Neural cell (in vitro differentiated cells): Measurements from ENCODE around the gene TWNK. TPM values are rescaled to one million over a fixed set of nuclear protein-coding genes. Genes with fewer than 3 reads are reported as not detected.

Source experiments
- H2AFZ ChIP-seq: fragments of 200-600, 300-800 bp; sonication (generic), shearing (Covaris generic); 2 replicates; pipeline ENCODE4 v1.6.0; 2014; ENCODE audit warnings: low read depth, mild to moderate bottlenecking, antibody characterized with exemption, low read length, moderate library complexity
- H3F3A ChIP-seq: fragments of 200-600 bp; shearing (Covaris generic); 2 replicates; pipeline ENCODE4 v1.6.1; 2016; ENCODE audit warnings: mild to moderate bottlenecking, moderate library complexity, mixed read lengths, antibody characterized with exemption, low read length; ENCODE audit not compliant: insufficient read depth, poor library complexity, severe bottlenecking
- H3K27ac ChIP-seq: fragments of 200-600, 300-800 bp; sonication (generic), shearing (Covaris generic); 2 replicates; pipeline ENCODE4 v1.5.1; 2014; ENCODE audit warnings: mild to moderate bottlenecking, low read length, moderate library complexity
- H3K27me3 ChIP-seq: fragments of 300-800, 200-600 bp; sonication (generic), shearing (Covaris generic); 2 replicates; pipeline ENCODE4 v1.6.0; 2014; ENCODE audit warnings: mild to moderate bottlenecking, low read depth, low read length, moderate library complexity; ENCODE audit not compliant: insufficient read depth
- H3K36me3 ChIP-seq: fragments of 300-800, 200-600 bp; sonication (generic), shearing (Covaris generic); 2 replicates; pipeline ENCODE4 v1.5.1; 2014; ENCODE audit warnings: mild to moderate bottlenecking, antibody characterized with exemption, low read length, moderate library complexity; ENCODE audit not compliant: insufficient read depth
- H3K4me2 ChIP-seq: fragments of 300-800, 200-600 bp; sonication (generic), shearing (Covaris generic); 2 replicates; pipeline ENCODE4 v1.6.0; 2014; ENCODE audit warnings: mild to moderate bottlenecking, low read length
- H3K4me3 ChIP-seq: fragments of 300-800, 200-600 bp; sonication (generic), shearing (Covaris generic); 2 replicates; pipeline ENCODE4 v1.5.1; 2014; ENCODE audit warnings: mild to moderate bottlenecking, low read length, moderate library complexity
- H3K79me2 ChIP-seq: fragments of 200-600 bp; shearing (Covaris generic); replicated peaks from 2 replicates; pipeline ENCODE4 v1.6.0; 2014; ENCODE audit warnings: mild to moderate bottlenecking, low read length, moderate library complexity; ENCODE audit not compliant: insufficient read depth
- H3K9ac ChIP-seq: fragments of 300-800, 200-600 bp; sonication (generic), shearing (Covaris generic); 2 replicates; pipeline ENCODE4 v1.6.1; 2016; ENCODE audit warnings: mild to moderate bottlenecking, low read length, mixed read lengths
- H3K9me2 ChIP-seq: fragments of 200-600 bp; shearing (Covaris generic); 2 replicates; pipeline ENCODE4 v1.6.1; 2016; ENCODE audit warnings: mild to moderate bottlenecking, low read length, mixed read lengths; ENCODE audit not compliant: insufficient read depth
- H3K9me3 ChIP-seq: fragments of 200-600, 300-800 bp; sonication (generic), shearing (Covaris generic); 2 replicates; pipeline ENCODE4 v1.6.1; 2016; ENCODE audit warnings: mild to moderate bottlenecking, mixed run types, low read length, moderate library complexity, mixed read lengths
- H4K20me1 ChIP-seq: fragments of 200-600 bp; shearing (Covaris generic); 2 replicates; pipeline ENCODE4 v1.6.1; 2016; ENCODE audit warnings: mild to moderate bottlenecking, mixed run types; ENCODE audit not compliant: insufficient read depth
- CTCF ChIP-seq: fragments of 450-650 bp; IDR thresholded peaks from 2 replicates; pipeline ENCODE4 v1.5.1; 2014; ENCODE audit warnings: antibody characterized with exemption, mild to moderate bottlenecking, moderate library complexity; ENCODE audit not compliant: poor library complexity, severe bottlenecking
- EP300 ChIP-seq: fragments of 450-650 bp; conservative IDR thresholded peaks from 2 replicates; pipeline ENCODE4 v1.6.1; 2014; ENCODE audit warnings: antibody characterized with exemption, mild to moderate bottlenecking, moderate library complexity; ENCODE audit not compliant: poor library complexity, severe bottlenecking
- EZH2 ChIP-seq: fragments of 200-600, 300-800 bp; shearing (Covaris generic), sonication (generic); IDR thresholded peaks from 2 replicates; pipeline ENCODE4 v1.6.1; 2014; ENCODE audit warnings: antibody characterized with exemption, low read length, borderline replicate concordance, mild to moderate bottlenecking; ENCODE audit not compliant: insufficient read depth, poor library complexity, severe bottlenecking
- MXI1 ChIP-seq: fragments of 450-650 bp; conservative IDR thresholded peaks from 2 replicates; pipeline ENCODE4 v1.6.1; 2014; ENCODE audit warnings: antibody characterized with exemption, mild to moderate bottlenecking; ENCODE audit not compliant: poor library complexity, severe bottlenecking
- POLR2AphosphoS5 ChIP-seq: IDR thresholded peaks from 2 replicates; pipeline ENCODE4 v1.6.1; 2012
- RAD21 ChIP-seq: fragments of 450-650 bp; conservative IDR thresholded peaks from 2 replicates; pipeline ENCODE4 v1.6.1; 2014; ENCODE audit warnings: antibody characterized with exemption, mild to moderate bottlenecking, moderate library complexity
- REST ChIP-seq: IDR thresholded peaks from 2 replicates; pipeline ENCODE4 v1.6.1; 2012; ENCODE audit warnings: borderline replicate concordance
- SMC3 ChIP-seq: fragments of 450-650 bp; conservative IDR thresholded peaks from 2 replicates; pipeline ENCODE4 v1.6.1; 2014; ENCODE audit warnings: antibody characterized with exemption, mild to moderate bottlenecking, moderate library complexity; ENCODE audit not compliant: poor library complexity
- TAF1 ChIP-seq: IDR thresholded peaks from 2 replicates; pipeline ENCODE4 v1.6.1; 2012; ENCODE audit warnings: low read depth
- polyA plus RNA-seq: library from polyadenylated mRNA; depleted of rRNA; stranded (reverse); fragments of >200 nt; gene quantifications from 2 replicates; pipeline ENCODE4 v1.2.3, GENCODE V29; 2014

Gene TWNK
- polyA plus RNA-seq, 1 donor from 2014 or later, result 4.8 TPM

GRCh38 chr10:100977436-100977835 lies 9.9 kb upstream of the TWNK start:
- Histone ChIP-seq H3K79me2 (no peaks in the 10 kb centered on the region), H3K36me3 (no peaks in the 10 kb centered on the region), H2AFZ (no peak overlapping the region), H3F3A (no peaks in the 10 kb centered on the region), H3K9me2 (no peaks in the 10 kb centered on the region), H3K4me3 (no peak overlapping the region), H3K9me3 (no peaks in the 10 kb centered on the region), H3K27me3 (no peaks in the 10 kb centered on the region), H3K27ac (no peak overlapping the region), H4K20me1 (no peaks in the 10 kb centered on the region), H3K4me2 (no peak overlapping the region), H3K9ac (no peak overlapping the region)
- no peak for TF ChIP-seq EP300
- TF ChIP-seq RAD21, result no peak
- TF ChIP-seq MXI1, result no peak

- Histone ChIP-seq H3K4me2 (no peak overlapping the region), H3K27ac (no peak overlapping the region), H3K9ac (no peak overlapping the region), H3K9me3 (no peaks in the 10 kb centered on the region), H3K79me2 (no peaks in the 10 kb centered on the region), H3F3A (no peaks in the 10 kb centered on the region), H2AFZ (no peak overlapping the region), H3K27me3 (no peaks in the 10 kb centered on the region), H3K4me3 (no peak overlapping the region), H3K36me3 (no peaks in the 10 kb centered on the region), H3K9me2 (no peaks in the 10 kb centered on the region), H4K20me1 (no peaks in the 10 kb centered on the region)
- TF ChIP-seq POLR2AphosphoS5, result no peak
- no peak for TF ChIP-seq EP300
- no peak for TF ChIP-seq TAF1
- TF ChIP-seq REST, result no peak
- no peak for TF ChIP-seq RAD21
- TF ChIP-seq SMC3, result no peak
- TF ChIP-seq MXI1, result no peak
- TF ChIP-seq CTCF, result no peak
- TF ChIP-seq EZH2, result no peak
Observed at GRCh38 chr10:100978121-100978900, 9.0 kb upstream of the TWNK start.
